ENCODE data around the gene SRRM4.

- TF ChIP-seq, protein P1, sequence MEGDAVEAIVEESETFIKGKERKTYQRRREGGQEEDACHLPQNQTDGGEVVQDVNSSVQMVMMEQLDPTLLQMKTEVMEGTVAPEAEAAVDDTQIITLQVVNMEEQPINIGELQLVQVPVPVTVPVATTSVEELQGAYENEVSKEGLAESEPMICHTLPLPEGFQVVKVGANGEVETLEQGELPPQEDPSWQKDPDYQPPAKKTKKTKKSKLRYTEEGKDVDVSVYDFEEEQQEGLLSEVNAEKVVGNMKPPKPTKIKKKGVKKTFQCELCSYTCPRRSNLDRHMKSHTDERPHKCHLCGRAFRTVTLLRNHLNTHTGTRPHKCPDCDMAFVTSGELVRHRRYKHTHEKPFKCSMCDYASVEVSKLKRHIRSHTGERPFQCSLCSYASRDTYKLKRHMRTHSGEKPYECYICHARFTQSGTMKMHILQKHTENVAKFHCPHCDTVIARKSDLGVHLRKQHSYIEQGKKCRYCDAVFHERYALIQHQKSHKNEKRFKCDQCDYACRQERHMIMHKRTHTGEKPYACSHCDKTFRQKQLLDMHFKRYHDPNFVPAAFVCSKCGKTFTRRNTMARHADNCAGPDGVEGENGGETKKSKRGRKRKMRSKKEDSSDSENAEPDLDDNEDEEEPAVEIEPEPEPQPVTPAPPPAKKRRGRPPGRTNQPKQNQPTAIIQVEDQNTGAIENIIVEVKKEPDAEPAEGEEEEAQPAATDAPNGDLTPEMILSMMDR (IDR thresholded peaks at IDR 0.05 in 8 of 11, conservative IDR thresholded peaks at IDR 0.05 in 3 of 11), result no peak
- TF ChIP-seq POLR2A (IDR thresholded peaks at IDR 0.05), result no peak
- no peak for TF ChIP-seq POLR2AphosphoS5 (IDR thresholded peaks at IDR 0.05)
These were observed 44.4 kb downstream of the SRRM4 start for GRCh38 chr12:119025786-119026185.
